ENCODE measurements around the gene EML6.

- TF ChIP-seq CTCF (optimal IDR thresholded peaks at IDR 0.05 in 1 of 3, IDR thresholded peaks at IDR 0.05 in 1 of 3, conservative IDR thresholded peaks at IDR 0.05 in 1 of 3; ENCODE audit: extremely low read depth in 1 of 3, insufficient read depth in 2 of 3, low read length in 3 of 3) = no peak
- TF ChIP-seq EZH2 (IDR thresholded peaks at IDR 0.05; ENCODE audit: low read length) = no peak
Measured at GRCh38 chr2:55011831-55012671, 288.6 kb downstream of the EML6 start.

All from keratinocyte (primary cell).